Upper lobe of right lung (tissue), 1 donor: ENCODE measurements around the gene KIAA0753. TPM values are rescaled to one million over a fixed set of nuclear protein-coding genes. Genes with fewer than 3 reads are reported as not detected.
A peak's percentile ranks its signal among the peaks of the same experiment; 100 is the strongest.

Experiments used
- ATAC-seq: fragments of 200-7000 bp; cut with Tn5 transposase; one replicate; pipeline ENCODE4 v1.9.1; 2020; ENCODE audit warnings: mild to moderate bottlenecking, moderate library complexity
- DNase-seq: peaks from one replicate; pipeline ENCODE4 v3.0.0-alpha.2; 2020
- H3K27ac ChIP-seq: fragments of 200-600 bp; one replicate; pipeline ENCODE4 v1.8.0; 2022
- H3K27me3 ChIP-seq: fragments of 200-600 bp; one replicate; pipeline ENCODE4 v1.8.0; 2022; ENCODE audit warnings: mild to moderate bottlenecking
- H3K36me3 ChIP-seq: fragments of 200-600 bp; one replicate; pipeline ENCODE4 v1.8.0; 2022
- H3K4me1 ChIP-seq: fragments of 200-600 bp; one replicate; pipeline ENCODE4 v1.8.0; 2022
- H3K4me3 ChIP-seq: fragments of 200-600 bp; one replicate; pipeline ENCODE4 v1.8.0; 2022; ENCODE audit warnings: mild to moderate bottlenecking
- H3K9me3 ChIP-seq: fragments of 200-600 bp; one replicate; pipeline ENCODE4 v1.8.0; 2022
- CTCF ChIP-seq: fragments of 200-600 bp; IDR thresholded peaks from one replicate; pipeline ENCODE4 v1.8.0; 2022; ENCODE audit warnings: antibody characterized with exemption
- intact Hi-C: fragments of 100-400 bp; cut with DNase I; formaldehyde crosslinking; loops from one replicate; pipeline ENCODE4 v1.11.0; 2022
- total RNA-seq: library from RNA; stranded (reverse); fragmentation: NEBNext Ultra II Directional; extraction: Animal tissue kit (Norgen Biotek cat#: 25700); gene quantifications from one replicate; pipeline ENCODE4 v1.2.1, GENCODE V29; 2021
- donor health status: DM: no; HTN: yes; CAD: no; lungs with severe emphysema.

The KIAA0753 gene
- total RNA-seq, 1 donor from 2014 or later: 18.3 TPM

GRCh38 chr17:6543079-6544010 lies 97.2 kb downstream of the KIAA0753 start:
- peaks cover 3% of the 10 kb centered on the region for H3K4me1 ChIP-seq
- no peak overlapping the region for H3K27ac ChIP-seq
- ATAC-seq: no peak
- intact Hi-C loops: no loop called here
- no peaks in the 10 kb centered on the region for H3K27me3 ChIP-seq
- no peak for TF ChIP-seq CTCF
- H3K4me3 ChIP-seq: no peak overlapping the region
- H3K9me3 ChIP-seq: no peaks in the 10 kb centered on the region
- H3K36me3 ChIP-seq: no peaks in the 10 kb centered on the region
- no peak for DNase-seq

GRCh38 chr17:6542577-6542976 lies 97.9 kb downstream of the KIAA0753 start:
- intact Hi-C loops: no loop called here
- Histone ChIP-seq H3K36me3 (no peaks in the 10 kb centered on the region), H3K4me1 (no peaks in the 10 kb centered on the region), H3K9me3 (no peaks in the 10 kb centered on the region), H3K27ac (no peak overlapping the region), H3K4me3 (no peak overlapping the region), H3K27me3 (no peaks in the 10 kb centered on the region)
- no peak for ATAC-seq
- no peak for DNase-seq
- no peak for TF ChIP-seq CTCF

GRCh38 chr17:6541886-6542285 lies 98.6 kb downstream of the KIAA0753 start:
- no peak for DNase-seq

GRCh38 chr17:6539871-6540270 lies 100.6 kb downstream of the KIAA0753 start:
- no peak overlapping the region for H3K4me3 ChIP-seq
- H3K36me3 ChIP-seq: no peaks in the 10 kb centered on the region
- H3K27me3 ChIP-seq: no peaks in the 10 kb centered on the region
- TF ChIP-seq CTCF: no peak
- ATAC-seq (no peak), DNase-seq (no peak)
- intact Hi-C loops: no loop called here
- no peaks in the 10 kb centered on the region for H3K9me3 ChIP-seq
- H3K27ac ChIP-seq: no peak overlapping the region
- no peaks in the 10 kb centered on the region for H3K4me1 ChIP-seq

More at GRCh38 chr17:6541886-6542285, 98.6 kb downstream of the KIAA0753 start:
- H3K36me3 ChIP-seq: no peaks in the 10 kb centered on the region
- intact Hi-C loops: no loop called here
- H3K4me1 ChIP-seq: no peaks in the 10 kb centered on the region
- H3K9me3 ChIP-seq: no peaks in the 10 kb centered on the region
- H3K27ac ChIP-seq: no peak overlapping the region
- TF ChIP-seq CTCF: no peak
- ATAC-seq: no peak
- no peaks in the 10 kb centered on the region for H3K27me3 ChIP-seq
- no peak overlapping the region for H3K4me3 ChIP-seq

GRCh38 chr17:6536566-6537065 lies 103.9 kb downstream of the KIAA0753 start:
- DNase-seq: peak; percentile 12
- H3K27me3 ChIP-seq: no peaks in the 10 kb centered on the region
- H3K4me3 ChIP-seq: no peak overlapping the region
- ATAC-seq: no peak
- H3K9me3 ChIP-seq: no peaks in the 10 kb centered on the region
- intact Hi-C loops: no loop called here
- H3K27ac ChIP-seq: no peak overlapping the region
- H3K4me1 ChIP-seq: no peaks in the 10 kb centered on the region
- H3K36me3 ChIP-seq: no peaks in the 10 kb centered on the region
- TF ChIP-seq CTCF: no peak
